HS-27A (cell line): ENCODE data around the gene RGS14.

ENCODE experiments used
- DNase-seq: peaks from one replicate; pipeline ENCODE4 v3.0.0-alpha.2; 2012; ENCODE audit warnings: low read depth, missing footprints

The RGS14 gene

DNA sequence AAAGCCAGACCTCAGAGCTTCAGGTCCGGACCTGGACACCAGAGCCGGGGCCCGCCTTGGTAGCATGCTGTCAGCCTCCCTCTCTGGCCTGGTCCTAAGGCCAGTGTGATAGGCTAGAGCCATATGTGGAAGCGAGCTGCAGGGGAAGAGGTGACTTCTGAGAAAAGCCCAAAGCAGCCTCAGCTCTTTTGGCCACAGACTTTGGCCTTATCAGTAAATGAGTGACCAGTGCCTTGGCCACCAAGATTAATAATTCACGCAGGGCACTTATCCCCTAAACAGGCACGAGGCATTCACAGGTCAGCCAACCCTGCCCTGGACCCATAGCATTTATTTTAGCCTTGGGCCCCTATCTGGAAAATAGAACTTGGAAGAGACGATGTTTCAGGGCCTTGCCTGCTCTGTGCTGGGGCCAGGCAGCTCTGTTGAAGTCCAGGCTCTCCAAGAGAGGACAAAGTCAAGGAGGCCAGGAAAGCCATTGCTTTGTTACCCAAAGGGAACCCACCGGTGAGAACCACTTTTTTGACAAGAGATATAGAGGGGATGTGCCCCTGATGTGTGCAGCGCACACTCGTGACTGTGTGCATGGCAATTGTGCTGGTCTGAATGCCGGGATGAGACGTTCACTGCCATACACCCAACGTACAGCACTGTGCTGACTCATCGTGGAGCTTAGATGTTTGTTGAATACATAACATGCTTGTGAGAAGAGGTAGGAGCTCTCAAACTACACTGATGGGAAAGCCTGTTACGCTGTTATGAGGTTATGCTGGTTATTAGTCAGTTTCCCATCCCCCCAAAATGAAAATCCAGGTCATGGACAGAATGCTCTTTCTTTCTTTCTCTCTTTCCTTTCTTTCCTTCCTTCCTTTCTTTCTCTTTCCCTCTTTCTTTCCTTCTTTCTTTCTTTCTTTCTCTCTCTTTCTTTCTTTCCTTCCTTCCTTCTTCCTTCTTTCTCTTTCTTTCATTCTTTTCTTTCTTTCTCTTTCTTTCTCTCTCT, 21.5 kb downstream of the RGS14 start:
- DNase-seq = no peak

DNA sequence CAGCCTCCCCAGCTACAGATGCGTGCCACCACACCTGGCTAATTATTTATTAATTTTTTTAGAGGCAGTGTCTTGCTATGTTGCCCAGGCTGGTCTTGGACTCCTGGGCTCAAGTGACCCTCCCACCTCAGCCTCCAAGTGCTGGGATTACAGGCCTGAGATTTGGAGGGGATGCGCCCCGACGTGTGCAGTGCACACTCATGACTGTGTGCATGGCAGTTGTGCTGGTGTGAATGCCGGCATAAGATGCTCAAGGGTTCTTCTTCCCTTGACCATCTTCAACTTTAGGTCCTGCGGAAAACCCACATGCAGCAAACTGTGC, 23.0 kb downstream of the RGS14 start:
- no peak for DNase-seq

GRCh38 chr5:177382423-177383029, 24.8 kb downstream of the RGS14 start:
- DNase-seq = no peak

- no peak for DNase-seq
These were observed 25.5 kb downstream of the RGS14 start for GRCh38 chr5:177383181-177383580.

- DNase-seq = no peak
These were observed 26.4 kb downstream of the RGS14 start, which contains the start of gene SLC34A1 for GRCh38 chr5:177384134-177384533. TSS of gene SLC34A1 (plus strand) at chr5:177384434. CDS start at chr5:177385742, 1,308 bp downstream.

- DNase-seq = no peak
These were observed 28.0 kb downstream of the RGS14 start for GRCh38 chr5:177385720-177386119.

DNA sequence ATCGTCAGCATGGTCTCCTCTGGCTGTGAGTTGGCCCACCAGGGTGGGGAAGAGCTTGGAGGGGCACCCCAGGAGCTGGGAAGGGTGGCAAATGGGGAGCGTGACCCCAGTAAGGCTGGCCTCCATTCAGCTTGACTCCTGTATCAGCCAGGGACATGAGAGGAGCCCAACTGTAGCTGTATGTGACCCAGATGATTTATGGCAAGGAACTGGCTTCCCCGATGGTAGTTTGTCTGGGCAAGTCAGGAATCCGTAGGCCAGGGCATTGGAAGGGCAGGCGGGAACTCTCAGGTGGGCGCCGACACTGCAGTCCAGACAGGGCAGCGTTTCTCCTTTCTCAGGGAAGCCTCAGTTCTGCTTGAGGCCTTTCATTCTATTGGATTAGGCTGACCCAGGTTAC, 28.8 kb downstream of the RGS14 start:
- DNase-seq = no peak

GRCh38 chr5:177387405-177387804, 29.7 kb downstream of the RGS14 start:
- DNase-seq = no peak

- no peak for DNase-seq
These were observed 30.9 kb downstream of the RGS14 start for GRCh38 chr5:177388521-177389052.

DNA sequence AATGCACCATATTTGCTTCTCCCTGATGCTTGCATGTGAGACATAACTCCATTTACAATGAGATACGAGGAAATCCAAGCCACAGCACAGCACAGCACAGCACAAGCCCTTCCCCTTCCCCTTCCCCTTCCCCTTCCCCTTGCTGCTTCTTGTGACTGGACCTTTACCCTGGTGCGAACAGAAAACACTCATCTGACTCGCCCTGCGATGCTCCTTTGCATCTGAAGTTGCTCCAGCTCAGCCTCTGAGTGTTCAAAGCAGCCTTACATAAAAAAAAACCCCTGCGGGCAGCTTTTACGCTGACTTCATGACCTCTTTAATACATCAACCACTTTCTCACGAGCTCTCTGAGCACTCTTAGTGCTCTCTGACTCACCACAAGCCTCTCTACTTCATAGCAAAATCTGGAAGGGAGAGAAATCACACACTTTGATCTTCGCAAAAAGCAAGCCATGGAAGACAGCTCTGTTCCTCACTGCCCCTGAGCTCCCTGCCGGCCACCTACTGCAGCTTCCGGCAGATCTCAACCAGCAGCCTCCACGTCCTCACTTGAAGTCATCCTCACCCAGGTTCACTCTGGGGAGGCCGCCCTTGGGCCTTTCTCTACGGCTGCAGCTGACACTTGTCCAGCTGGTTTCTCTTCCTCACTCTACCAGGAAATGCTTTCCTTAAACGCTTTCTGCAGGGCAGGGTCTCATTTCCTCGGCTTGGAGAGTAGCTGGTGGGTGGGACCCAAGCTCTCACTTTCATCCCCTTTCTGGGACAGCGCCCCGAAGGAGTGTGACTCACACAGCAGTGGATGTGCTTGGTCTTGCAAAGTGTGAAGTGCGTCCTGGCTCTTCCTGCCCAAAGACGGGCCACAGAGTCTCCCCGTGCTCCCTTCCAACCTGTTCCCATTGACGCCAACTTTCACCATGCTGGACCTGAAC, 31.8 kb downstream of the RGS14 start:
- peak; percentile 7 for DNase-seq

GRCh38 chr5:177390363-177391300, 32.9 kb downstream of the RGS14 start:
- DNase-seq = peak; percentile 24

GRCh38 chr5:177392765-177393164, 35.0 kb downstream of the RGS14 start:
- no peak for DNase-seq

- no peak for DNase-seq
These were observed 35.6 kb downstream of the RGS14 start for GRCh38 chr5:177393206-177393765.

- DNase-seq = no peak
These were observed 36.3 kb downstream of the RGS14 start for GRCh38 chr5:177393990-177394389.

DNA sequence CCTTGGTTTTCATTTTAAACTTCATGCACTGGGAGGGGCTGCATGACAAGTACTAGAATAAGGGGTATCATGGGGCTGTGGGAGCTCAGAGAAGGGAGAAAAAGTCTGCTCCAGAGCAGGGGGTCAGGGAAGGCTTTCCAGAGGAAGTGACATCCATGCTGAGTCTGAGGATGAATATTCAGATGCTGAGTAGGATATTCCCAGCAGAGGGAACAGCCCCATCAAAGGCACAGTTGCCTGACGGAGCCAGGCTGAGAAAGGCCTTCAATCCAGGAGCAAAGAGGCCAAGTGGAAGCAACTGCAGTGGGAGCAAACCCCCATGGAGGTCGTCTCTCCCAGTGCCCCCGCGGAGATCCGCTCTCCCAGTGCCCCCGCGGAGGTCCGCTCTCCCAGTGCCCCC, 38.4 kb downstream of the RGS14 start:
- no peak for DNase-seq

GRCh38 chr5:177396807-177397206, 39.1 kb downstream of the RGS14 start:
- DNase-seq = no peak

- DNase-seq = no peak
These were observed 40.2 kb downstream of the RGS14 start for GRCh38 chr5:177397875-177398390.

DNA sequence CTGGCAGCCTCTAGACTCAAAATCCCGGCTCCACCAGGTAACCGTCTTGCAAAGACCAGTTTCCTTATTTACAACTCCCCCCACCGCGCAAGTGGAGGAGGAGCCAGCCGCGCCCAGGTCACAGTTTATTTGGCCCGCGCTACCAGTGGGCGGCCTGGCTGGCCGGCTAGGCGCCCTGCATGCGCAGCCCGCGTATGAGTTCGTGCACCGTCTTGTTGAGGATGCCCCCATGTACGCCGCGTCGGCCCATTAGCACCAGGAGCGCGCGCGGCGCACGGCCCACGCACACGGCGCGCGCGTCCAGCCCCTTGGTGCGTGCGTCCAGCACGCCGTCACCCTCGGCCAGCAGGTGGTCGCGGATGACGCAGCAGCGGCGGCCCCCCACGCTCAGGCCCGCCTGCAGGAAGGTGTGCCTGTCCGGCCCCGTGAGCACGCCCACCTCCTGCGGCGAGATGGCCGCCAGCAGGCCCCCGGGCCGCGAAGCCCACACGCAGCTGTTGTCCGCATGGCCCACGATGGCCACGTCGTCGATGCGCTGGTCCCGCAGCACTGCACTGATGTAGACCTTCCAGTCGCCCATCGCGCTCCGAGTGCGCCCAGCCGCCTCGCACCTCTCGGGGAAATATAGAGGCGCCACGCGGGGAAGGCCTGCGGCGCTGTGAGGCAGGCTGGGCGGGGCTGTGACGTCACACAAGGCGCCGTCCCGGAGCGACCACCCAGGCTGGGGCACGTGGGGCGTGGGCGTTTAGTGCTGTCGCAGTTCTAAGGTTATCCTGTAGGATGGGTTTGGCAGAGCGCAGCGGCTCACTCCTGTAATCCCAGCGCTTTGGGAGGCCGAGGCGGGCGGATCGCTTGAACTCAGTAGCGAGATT, 42.5 kb downstream of the RGS14 start, which contains the start of gene PFN3:
Gene PFN3 (minus strand): TSS at position 665 of the 872 bp plus-strand sequence. CDS start 85 bp downstream, at position 580.
- DNase-seq = no peak
